ENCODE data around the gene AAR2. TPM values are rescaled to one million over a fixed set of nuclear protein-coding genes. Genes with fewer than 3 reads are reported as not detected.

AAR2 gene
- total RNA-seq, 2 donors from 2014 or later, result 16.3 to 19.4 TPM

GRCh38 chr20:36264426-36265246 lies 28.4 kb downstream of the AAR2 start:
- H3K9me3 ChIP-seq, result no peaks in the 10 kb centered on the region
- H3K4me1 ChIP-seq, result no peaks in the 10 kb centered on the region
- no peak for TF ChIP-seq CTCF (IDR thresholded peaks at IDR 0.05)
- TF ChIP-seq POLR2A (IDR thresholded peaks at IDR 0.05), result no peak
- no peak overlapping the region for H3K4me3 ChIP-seq
- ATAC-seq (no peak), DNase-seq (no peak)
- intact Hi-C loops (cut with DNase I), result no loop called here
- 84 to 85% methylated on average over 16 to 20 of the region's 20 CpGs for WGBS, 2 donors
- no peaks in the 10 kb centered on the region for H3K27me3 ChIP-seq
- H3K36me3 ChIP-seq (replicated peaks in 1 of 2; ENCODE audit: insufficient read depth in 1 of 2, low read depth in 2 of 2), result no peaks in the 10 kb centered on the region
- no peak overlapping the region for H3K27ac ChIP-seq

GRCh38 chr20:36266189-36266588 lies 29.9 kb downstream of the AAR2 start:
- ATAC-seq, result no peak
- intact Hi-C loops (cut with DNase I), result no loop called here

GRCh38 chr20:36267605-36268381 lies 31.5 kb downstream of the AAR2 start:
- WGBS, 2 donors, result 74 to 75% methylated on average over 4 to 24 of the region's 24 CpGs
- DNase-seq (no peak), ATAC-seq (no peak)
- intact Hi-C loops (cut with DNase I), result no loop called here
- Histone ChIP-seq H3K27ac (no peak overlapping the region), H3K27me3 (no peaks in the 10 kb centered on the region), H3K4me1 (no peaks in the 10 kb centered on the region), H3K36me3 (replicated peaks in 1 of 2; ENCODE audit: insufficient read depth in 1 of 2, low read depth in 2 of 2) (no peaks in the 10 kb centered on the region), H3K9me3 (no peaks in the 10 kb centered on the region), H3K4me3 (no peak overlapping the region)
- no peak for TF ChIP-seq POLR2A (IDR thresholded peaks at IDR 0.05)
- no peak for TF ChIP-seq CTCF (IDR thresholded peaks at IDR 0.05)

More at GRCh38 chr20:36266189-36266588, 29.9 kb downstream of the AAR2 start:
- no peaks in the 10 kb centered on the region for H3K4me1 ChIP-seq
- H3K27ac ChIP-seq, result no peak overlapping the region
- no peak overlapping the region for H3K4me3 ChIP-seq
- no peak for DNase-seq
- 79 to 85% methylated on average over 6 of the region's 6 CpGs for WGBS, 2 donors
- TF ChIP-seq POLR2A (IDR thresholded peaks at IDR 0.05), result no peak
- no peak for TF ChIP-seq CTCF (IDR thresholded peaks at IDR 0.05)
- no peaks in the 10 kb centered on the region for H3K27me3 ChIP-seq
- no peaks in the 10 kb centered on the region for H3K36me3 ChIP-seq (replicated peaks in 1 of 2; ENCODE audit: insufficient read depth in 1 of 2, low read depth in 2 of 2)
- no peaks in the 10 kb centered on the region for H3K9me3 ChIP-seq

GRCh38 chr20:36268440-36269342 lies 32.4 kb downstream of the AAR2 start:
- Histone ChIP-seq H3K27me3 (no peaks in the 10 kb centered on the region), H3K4me3 (no peak overlapping the region), H3K27ac (no peak overlapping the region), H3K4me1 (no peaks in the 10 kb centered on the region), H3K9me3 (no peaks in the 10 kb centered on the region), H3K36me3 (replicated peaks in 1 of 2; ENCODE audit: insufficient read depth in 1 of 2, low read depth in 2 of 2) (no peaks in the 10 kb centered on the region)
- 64 to 75% methylated on average over 9 to 10 of the region's 10 CpGs for WGBS, 2 donors
- ATAC-seq (no peak), DNase-seq (no peak)
- TF ChIP-seq POLR2A (IDR thresholded peaks at IDR 0.05), result no peak
- TF ChIP-seq CTCF (IDR thresholded peaks at IDR 0.05), result no peak
- intact Hi-C loops (cut with DNase I), result no loop called here

All from body of pancreas (tissue), 4 donors.